ENCODE results near the gene DEAF1.

DEAF1 gene

DNA sequence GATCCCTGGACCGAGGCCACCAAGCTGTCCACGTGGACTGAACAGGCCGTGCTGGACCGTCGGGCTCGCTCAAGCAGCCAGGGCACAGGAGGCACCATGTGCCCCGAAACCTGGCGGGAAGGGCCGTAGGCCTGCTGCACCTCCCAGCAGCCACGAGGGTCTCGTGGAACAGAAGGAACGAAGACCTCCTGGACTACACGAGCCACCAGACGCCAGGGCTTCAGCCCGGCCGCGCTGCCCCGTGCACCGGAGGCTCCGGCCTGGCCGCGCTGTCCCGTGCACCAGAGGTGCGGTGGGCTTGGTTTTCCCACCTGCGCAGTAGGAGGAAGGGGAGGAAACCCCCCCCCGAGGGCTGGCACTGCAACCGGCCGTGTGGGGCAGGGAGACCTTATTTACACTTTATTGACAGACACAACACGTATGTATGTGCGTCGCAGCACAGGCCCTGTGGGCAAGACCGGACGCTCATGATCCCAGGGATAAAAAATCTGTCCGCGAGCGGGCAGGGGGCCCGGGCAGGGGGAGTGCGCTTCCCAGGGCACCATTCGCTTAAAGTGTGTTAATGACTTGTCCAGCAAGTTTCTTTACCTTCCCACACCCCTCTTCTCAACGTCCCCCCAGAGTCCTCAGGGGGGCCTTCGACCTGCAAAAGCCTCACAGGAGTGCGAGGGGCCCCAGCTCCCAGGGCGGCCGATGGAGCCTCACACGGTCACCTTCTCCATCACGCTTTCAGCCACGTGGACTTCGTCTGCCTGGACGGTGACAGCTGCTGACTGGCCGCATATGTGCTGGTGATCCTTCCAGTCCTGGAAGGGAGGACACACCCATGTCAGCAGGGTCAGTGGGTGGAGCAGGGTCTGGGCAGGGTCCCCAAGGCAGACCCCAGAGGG is 50.9 kb downstream of the DEAF1 start:
- DNase-seq = no peak

GRCh38 chr11:643366-643765 is 51.7 kb downstream of the DEAF1 start:
- no peak for DNase-seq

- DNase-seq = peak in 1 of 2 experiments; percentile 21
These were observed 53.1 kb downstream of the DEAF1 start for GRCh38 chr11:641806-642370.

GRCh38 chr11:640021-640706 is 54.9 kb downstream of the DEAF1 start:
- peak in 1 of 2 experiments; percentile 32 for DNase-seq

- DNase-seq = peak in 1 of 2 experiments; percentile 37
These were observed 55.6 kb downstream of the DEAF1 start for GRCh38 chr11:639332-639955.

DNA sequence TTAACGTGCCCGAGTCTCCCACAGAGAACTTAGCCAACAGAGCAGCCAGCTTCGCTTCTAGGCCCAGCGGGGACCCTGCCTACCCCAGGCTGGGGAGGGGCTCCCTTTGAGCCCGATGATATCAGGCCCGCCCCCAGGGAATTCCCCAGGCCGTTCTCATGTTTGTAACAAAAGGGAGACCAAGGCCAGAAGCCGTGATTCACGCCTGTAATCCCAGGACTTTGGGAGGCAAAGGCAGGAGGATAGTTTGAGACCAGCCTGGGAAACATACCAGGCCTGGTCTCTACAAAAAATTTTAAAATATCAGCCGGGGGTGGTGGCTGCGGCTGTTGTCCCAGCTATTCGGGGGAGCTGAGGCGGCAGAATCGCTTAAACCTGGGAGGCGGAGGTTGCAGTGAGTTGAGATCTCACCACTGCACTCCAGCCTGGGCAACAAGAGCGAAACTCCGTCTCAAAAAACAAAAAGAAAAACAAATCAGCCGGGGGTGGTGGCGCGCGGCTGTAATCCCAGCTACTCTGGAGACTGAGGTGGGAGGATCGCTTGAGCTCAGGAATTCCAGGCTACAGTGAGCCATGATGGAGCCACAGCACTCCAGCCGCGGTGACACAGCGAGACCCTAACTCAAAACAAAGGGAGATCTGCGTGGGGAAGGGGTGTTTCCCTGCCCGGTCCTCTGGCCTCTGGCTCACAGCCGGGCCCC is 56.2 kb downstream of the DEAF1 start:
- no peak for DNase-seq

DNA sequence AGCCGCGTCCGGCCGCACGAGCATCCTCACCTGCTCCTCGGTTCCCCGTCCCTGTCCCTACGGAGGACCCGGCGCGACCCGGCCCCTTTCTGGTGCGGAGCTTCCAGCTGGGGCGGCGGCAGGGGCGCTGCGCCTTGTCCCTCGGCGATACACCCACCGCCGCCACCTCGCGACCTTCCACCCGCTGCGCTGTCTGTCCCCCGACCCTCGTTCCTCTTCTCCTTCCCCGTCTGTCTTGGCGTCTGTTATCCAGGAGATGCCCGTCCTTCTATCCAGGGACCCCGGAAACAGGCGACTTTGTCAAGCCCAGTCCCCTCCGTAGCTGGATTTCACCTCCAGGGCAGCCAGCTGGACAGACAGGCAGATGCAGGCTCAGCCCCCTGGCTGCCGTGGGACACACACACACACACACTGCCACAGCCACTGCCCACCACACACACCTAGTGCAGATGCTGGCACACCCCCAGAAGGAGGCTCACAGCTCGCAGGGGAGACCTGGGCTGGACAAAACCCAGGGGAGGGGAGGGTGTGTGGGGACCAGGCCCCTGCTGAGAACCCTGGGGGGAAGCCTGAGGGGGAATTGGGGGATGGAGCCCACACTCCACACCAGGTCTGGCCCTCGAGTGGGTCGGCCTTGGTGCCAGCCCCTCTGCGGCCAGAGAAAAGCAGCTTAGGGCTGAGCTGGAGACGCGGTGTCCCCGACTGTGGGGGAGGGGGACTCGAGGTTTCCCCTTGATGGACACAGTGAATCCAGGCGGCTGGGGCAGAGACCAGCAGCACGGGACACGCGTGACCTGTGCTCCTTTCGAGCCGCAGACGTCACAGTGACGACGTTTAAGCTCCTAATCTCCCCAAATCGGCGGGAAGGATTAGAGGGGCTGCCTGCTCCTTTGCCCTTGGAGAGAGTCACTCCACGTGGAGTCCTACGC is 57.2 kb downstream of the DEAF1 start:
- DNase-seq = peak in 1 of 2 experiments; percentile 32

DNA sequence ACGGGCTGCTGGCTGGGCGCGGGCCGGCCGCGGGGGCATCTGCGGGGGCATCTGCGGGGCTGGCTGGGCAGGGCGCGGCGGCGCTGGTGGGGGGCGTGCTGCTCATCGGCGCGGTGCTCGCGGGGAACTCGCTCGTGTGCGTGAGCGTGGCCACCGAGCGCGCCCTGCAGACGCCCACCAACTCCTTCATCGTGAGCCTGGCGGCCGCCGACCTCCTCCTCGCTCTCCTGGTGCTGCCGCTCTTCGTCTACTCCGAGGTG is 57.8 kb downstream of the DEAF1 start:
- no peak for DNase-seq

DNA sequence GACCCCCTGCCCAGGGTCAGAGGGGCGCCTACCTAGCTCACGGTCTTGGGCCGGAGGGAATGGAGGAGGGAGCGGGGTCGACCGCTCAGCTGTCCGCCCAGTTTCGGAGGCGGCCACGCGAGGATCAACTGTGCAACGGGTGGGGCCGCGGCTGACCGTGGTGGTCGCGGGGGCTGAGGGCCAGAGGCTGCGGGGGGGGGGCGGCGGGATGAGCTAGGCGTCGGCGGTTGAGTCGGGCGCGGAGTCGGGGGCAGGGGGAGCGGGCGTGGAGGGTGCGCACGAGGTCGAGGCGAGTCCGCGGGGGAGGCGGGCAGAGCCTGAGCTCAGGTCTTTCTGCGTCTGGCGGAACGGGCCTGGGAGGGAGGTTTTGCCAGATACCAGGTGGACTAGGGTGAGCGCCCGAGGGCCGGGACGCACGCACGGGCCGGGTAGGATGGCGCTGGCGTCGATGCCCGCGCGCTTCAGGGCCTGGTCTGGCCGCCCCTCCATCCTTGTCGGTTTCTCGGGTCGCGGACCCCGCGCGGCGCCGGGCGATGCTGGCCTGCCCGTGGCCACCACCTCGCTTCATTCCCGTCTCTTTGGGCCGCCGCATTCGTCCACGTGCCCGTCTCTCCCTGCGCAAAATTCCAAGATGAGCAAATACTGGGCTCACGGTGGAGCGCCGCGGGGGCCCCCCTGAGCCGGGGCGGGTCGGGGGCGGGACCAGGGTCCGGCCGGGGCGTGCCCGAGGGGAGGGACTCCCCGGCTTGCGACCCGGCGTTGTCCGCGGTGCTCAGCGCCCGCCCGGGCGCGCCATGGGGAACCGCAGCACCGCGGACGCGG is 58.3 kb downstream of the DEAF1 start, which contains the start of gene DRD4:
Gene DRD4 (plus strand): TSS at position 759 of the 822 bp plus-strand sequence. CDS start 36 bp downstream, at position 795.
- DNase-seq = peak in 1 of 2 experiments; percentile 20

DNA sequence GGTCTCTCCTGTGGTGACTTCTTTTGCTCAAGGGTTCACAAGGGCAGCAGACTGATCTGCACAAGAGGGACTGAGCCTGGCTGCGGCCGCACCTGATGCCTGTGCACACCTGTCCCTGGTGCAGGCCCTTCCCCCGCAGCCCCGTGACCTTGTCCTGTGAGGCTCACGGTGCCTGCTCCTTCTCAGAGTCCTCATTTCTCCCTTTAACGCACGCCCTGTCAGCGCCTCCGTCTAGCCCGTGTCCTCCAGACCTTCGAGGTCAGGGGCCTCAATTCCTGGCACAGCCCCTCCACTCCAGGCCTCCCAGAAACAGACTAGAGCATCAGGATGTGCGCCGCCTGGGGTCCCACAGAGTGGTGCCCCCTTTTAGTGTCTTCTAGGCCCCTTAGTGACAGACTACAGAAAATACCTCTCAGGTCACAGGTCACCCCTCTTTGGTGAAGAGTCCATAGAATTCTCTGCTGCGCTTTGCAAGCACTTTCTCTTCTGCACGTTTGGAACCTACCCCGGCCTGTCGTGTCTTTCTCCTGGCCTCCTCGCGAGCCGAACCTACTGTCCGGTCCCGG is 59.0 kb downstream of the DEAF1 start:
- DNase-seq = no peak

DNA sequence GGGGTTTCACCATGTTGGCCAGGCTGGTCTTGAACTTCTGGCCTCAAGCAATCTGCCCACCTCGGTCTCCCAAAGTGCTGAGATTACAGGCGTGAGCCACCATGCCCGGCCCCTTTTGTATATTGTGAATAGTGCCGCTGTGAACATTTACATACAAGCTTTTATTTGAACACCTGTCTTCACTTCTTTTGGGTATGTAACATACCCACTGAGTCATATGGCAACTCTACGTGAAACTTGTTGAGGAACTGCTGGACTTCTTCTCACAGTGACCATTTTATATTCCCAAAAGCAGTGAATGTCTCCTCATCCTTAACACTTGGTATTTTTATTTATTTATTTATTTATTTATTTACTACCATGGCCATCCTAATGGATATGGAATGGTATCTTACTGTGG is 64.2 kb downstream of the DEAF1 start:
- DNase-seq = no peak

- peak in 1 of 2 experiments; percentile 35 for DNase-seq
These were observed 65.8 kb downstream of the DEAF1 start for GRCh38 chr11:629237-629583.

GRCh38 chr11:628056-628455 is 67.0 kb downstream of the DEAF1 start:
- peak in 1 of 2 experiments; percentile 22 for DNase-seq

GRCh38 chr11:627308-627576 is 67.8 kb downstream of the DEAF1 start:
- DNase-seq = no peak

DNA sequence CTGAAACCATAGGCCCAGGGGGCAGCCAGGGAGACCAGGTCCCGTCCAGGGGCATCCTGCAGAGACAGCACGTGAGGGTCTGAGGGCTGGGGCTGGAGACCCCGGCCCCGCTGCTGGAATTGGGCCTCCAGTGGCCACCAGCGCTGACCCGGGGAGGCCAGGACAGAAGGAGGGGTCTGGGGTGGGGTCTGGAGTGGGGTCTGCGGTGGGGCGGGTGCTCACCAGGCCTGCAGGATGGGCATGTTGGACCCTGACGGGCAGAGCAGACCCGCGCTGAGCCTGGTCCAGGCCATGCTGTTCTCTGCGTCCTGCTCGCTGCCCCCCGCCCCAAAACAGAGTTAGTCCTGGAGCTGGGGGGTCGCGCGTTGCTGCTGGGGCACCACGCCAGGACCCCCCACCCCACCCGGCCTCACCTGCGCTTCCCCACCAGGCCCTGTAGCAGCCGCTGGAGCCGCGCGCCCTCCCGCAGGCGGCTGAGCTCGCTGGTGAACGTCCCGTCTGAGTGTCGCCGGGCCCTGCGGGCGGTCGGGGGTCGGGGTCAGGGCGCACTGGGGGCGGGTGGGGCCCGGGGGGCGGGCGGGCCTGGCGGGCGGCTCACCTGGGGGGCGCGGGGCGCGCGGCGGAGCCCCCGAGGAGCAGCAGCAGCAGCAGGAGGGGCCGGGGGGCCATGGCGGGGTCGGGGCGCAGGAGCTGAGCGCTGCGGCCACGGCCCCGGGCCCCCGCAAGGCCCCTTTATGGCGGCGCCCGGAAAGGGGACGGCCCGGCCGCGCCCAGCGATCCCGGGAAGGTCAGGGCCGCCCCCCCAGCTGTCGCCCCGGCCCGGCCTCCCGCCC is 68.3 kb downstream of the DEAF1 start, which contains the start of gene SCT:
Gene SCT (minus strand): TSS at position 707 of the 833 bp plus-strand sequence. CDS start 38 bp downstream, at position 669.
- peak in 1 of 2 experiments; percentile 32 for DNase-seq

- DNase-seq = peak in 1 of 2 experiments; percentile 27
These were observed 69.3 kb downstream of the DEAF1 start for GRCh38 chr11:625636-626268.

DNA sequence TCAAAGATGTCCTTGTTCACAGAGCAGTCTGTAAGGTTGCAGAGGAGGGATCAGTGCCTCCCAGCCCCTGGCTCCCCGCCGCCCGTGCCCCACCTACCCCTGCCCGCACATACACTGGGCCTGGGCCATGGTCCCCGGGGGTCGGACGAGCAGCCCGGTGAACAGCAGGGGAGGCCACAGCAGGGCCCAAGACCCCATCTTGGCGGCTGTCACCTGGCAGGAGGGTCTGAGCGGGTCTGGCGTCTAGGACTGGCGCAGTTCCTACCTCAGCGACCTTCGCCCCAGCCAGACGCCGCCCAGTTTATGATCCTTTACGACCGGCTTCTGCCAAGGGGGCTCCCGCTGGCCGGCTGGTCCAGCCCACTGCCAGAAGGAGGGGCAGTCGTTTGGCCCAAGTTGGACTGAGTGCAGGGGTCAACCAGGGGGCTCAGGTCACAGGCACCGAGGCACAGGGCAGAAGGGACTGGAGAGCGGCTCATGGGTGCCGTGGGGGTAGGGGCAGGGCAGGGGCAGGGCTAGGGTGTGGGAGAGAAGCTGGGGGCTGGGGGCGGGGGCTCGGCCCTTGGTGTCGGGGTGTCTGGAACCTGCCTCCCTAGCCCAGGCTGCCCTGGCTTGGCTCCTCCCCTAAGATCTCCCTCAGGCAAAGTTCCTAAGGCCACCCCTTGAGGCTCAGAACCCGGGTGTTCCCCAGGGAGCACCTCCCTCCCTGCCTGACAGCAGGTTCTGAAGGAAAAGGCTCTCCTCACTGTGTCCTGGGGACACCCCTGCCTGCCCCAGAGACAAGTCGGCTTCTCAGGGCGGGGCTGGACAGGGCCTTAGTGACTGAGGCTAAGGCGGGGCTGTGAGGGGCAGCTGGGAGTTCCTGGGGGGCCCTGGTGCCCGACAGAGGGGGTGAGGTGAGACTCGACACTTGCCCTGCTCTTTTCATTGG is 70.1 kb downstream of the DEAF1 start, which contains the start of gene CDHR5:
Gene CDHR5 (minus strand): TSS at position 251 of the 931 bp plus-strand sequence. CDS start 53 bp downstream, at position 198.
- DNase-seq = peak in 1 of 2 experiments; percentile 31
